COLO668 (cell line): ENCODE measurements around the gene GRAP2.
"Not testable (repeated sequence)": the region's sequence is repeated elsewhere in the genome, so short reads cannot be mapped to it uniquely, and the experiment has no call there.

Source experiments
- DNase-seq: peaks from one replicate; lab custom pipeline; 2025; ENCODE audit not compliant: unreplicated experiment; lab: John Stamatoyannopoulos, UW

GRAP2 gene

GRCh38 chr22:39943337-39943736, 42.5 kb downstream of the GRAP2 start:
- DNase-seq, result peak; percentile 30

GRCh38 chr22:39943953-39944872, 43.3 kb downstream of the GRAP2 start:
- DNase-seq, result peak; percentile 14

- no peak for DNase-seq
These were observed 45.2 kb downstream of the GRAP2 start for GRCh38 chr22:39946126-39946502.

GRCh38 chr22:39946503-39947219, 45.8 kb downstream of the GRAP2 start:
- peak; percentile 58 for DNase-seq

- DNase-seq, result peak; percentile 52
These were observed 46.6 kb downstream of the GRAP2 start for GRCh38 chr22:39947220-39948216.

GRCh38 chr22:39949964-39950737, 49.3 kb downstream of the GRAP2 start:
- DNase-seq, result no peak

GRCh38 chr22:39951603-39952293, 50.9 kb downstream of the GRAP2 start:
- DNase-seq, result not testable (repeated sequence)

- DNase-seq, result no peak
These were observed 51.5 kb downstream of the GRAP2 start for GRCh38 chr22:39952347-39952746.

- DNase-seq, result no peak
These were observed 52.2 kb downstream of the GRAP2 start for GRCh38 chr22:39953101-39953500.

- DNase-seq, result no peak
These were observed 53.7 kb downstream of the GRAP2 start for GRCh38 chr22:39954584-39955055.

GRCh38 chr22:39955675-39956074, 54.8 kb downstream of the GRAP2 start:
- no peak for DNase-seq

- peak; percentile 63 for DNase-seq
These were observed 56.2 kb downstream of the GRAP2 start for GRCh38 chr22:39956932-39957664.

- DNase-seq, result no peak
These were observed 57.3 kb downstream of the GRAP2 start for GRCh38 chr22:39958009-39958711.

GRCh38 chr22:39958949-39959639, 58.2 kb downstream of the GRAP2 start:
- no peak for DNase-seq

- peak; percentile 66 for DNase-seq
These were observed 59.0 kb downstream of the GRAP2 start, which contains the start of gene TMA7B for GRCh38 chr22:39959640-39960447. Gene TMA7B, plus strand, starts transcription at chr22:39960397. Its CDS starts 3,978 bp downstream, at chr22:39964375.
